Measurements from ENCODE around the gene KAT8.

KAT8 gene

GRCh38 chr16:31089199-31089598 is 28.3 kb upstream of the KAT8 start:
- Histone ChIP-seq H3K9me3 (ENCODE audit: severe bottlenecking) (no peaks in the 10 kb centered on the region), H3K27ac (peak overlapping the region; percentile 77), H3K4me3 (ENCODE audit: low read depth, low read length) (no peak overlapping the region), H3K27me3 (ENCODE audit: insufficient read depth, low read depth, severe bottlenecking) (no peaks in the 10 kb centered on the region), H3K36me3 (peaks cover 48% of the 10 kb centered on the region)
- no peak for TF ChIP-seq CTCF (IDR thresholded peaks at IDR 0.05; ENCODE audit: low read depth, low read length)
- no peak for DNase-seq

DNA sequence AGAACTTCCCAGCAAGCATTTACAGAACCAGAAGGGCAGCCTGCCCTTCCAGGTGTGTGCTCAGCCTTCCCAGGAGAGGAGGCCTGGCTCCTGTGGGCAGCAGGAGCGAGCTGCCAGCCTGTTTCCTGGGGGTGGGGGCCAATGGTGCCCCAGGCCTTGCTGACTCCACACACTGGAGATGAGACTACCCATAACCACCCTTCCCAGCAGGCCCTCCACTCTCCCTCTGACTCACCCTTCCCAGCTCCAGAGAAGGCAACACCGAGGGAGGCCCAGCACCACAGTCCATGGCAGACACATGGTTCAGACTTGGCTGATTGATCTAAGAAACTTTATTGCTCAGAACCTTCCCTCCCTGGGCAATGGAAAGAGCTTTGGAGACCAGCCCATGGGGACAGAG is 26.9 kb upstream of the KAT8 start:
- no peak for TF ChIP-seq CTCF (IDR thresholded peaks at IDR 0.05; ENCODE audit: low read depth, low read length)
- Histone ChIP-seq H3K4me3 (ENCODE audit: low read depth, low read length) (no peak overlapping the region), H3K27ac (no peak overlapping the region), H3K9me3 (ENCODE audit: severe bottlenecking) (no peaks in the 10 kb centered on the region), H3K27me3 (ENCODE audit: insufficient read depth, low read depth, severe bottlenecking) (no peaks in the 10 kb centered on the region), H3K36me3 (peaks cover 42% of the 10 kb centered on the region)
- no peak for DNase-seq

DNA sequence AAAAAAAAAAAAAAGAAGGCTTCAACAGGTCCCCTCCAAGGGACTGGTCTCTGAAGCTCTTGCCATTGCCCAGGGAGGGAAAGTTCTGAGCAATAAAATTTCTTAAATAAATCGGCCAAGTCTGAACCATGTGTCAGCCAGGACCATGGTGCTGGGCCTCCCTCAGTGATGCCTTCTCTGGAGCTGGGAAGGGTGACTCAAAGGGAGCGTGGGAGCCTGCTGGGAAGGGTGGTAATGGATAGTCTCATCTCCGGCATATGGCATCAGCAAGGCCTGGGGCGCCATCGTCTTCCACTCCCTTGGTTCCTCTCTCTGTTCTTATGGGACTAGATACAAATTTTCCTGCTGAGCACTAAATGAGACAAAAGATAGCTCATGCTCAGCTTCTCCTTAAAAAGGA is 25.1 kb upstream of the KAT8 start:
- H3K9me3 ChIP-seq (ENCODE audit: severe bottlenecking) = no peaks in the 10 kb centered on the region
- H3K27me3 ChIP-seq (ENCODE audit: insufficient read depth, low read depth, severe bottlenecking) = no peaks in the 10 kb centered on the region
- no peak overlapping the region for H3K27ac ChIP-seq
- peaks cover 38% of the 10 kb centered on the region for H3K36me3 ChIP-seq
- no peak for TF ChIP-seq CTCF (IDR thresholded peaks at IDR 0.05; ENCODE audit: low read depth, low read length)
- DNase-seq = no peak
- no peak overlapping the region for H3K4me3 ChIP-seq (ENCODE audit: low read depth, low read length)

GRCh38 chr16:31093132-31093703 is 24.2 kb upstream of the KAT8 start:
- peak; percentile 76 for DNase-seq
- Histone ChIP-seq H3K4me3 (ENCODE audit: low read depth, low read length) (peak overlapping the region; percentile 96), H3K36me3 (peaks cover 36% of the 10 kb centered on the region), H3K27me3 (ENCODE audit: insufficient read depth, low read depth, severe bottlenecking) (no peaks in the 10 kb centered on the region), H3K27ac (peak overlapping the region; percentile 80), H3K9me3 (ENCODE audit: severe bottlenecking) (no peaks in the 10 kb centered on the region)
- TF ChIP-seq CTCF (IDR thresholded peaks at IDR 0.05; ENCODE audit: low read depth, low read length) = no peak

DNA sequence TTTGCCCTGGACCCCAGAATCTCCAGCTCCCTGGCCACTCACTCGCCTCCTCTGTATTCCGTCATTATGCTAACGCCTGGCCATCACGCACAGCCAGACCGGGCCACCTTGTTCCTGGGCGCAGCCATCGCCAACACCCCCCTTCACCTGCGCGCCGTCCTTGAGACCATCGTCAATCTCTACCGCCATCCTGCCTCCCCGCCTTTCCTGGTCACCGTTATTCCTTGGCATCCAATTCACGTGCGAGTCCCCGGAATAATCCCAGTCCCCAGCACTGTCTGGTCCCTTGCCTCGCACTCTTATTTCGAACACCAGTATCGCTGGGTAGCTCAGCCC is 23.4 kb upstream of the KAT8 start:
- peak overlapping the region; percentile 80 for H3K27ac ChIP-seq
- TF ChIP-seq CTCF (IDR thresholded peaks at IDR 0.05; ENCODE audit: low read depth, low read length) = no peak
- DNase-seq = no peak
- peak overlapping the region; percentile 96 for H3K4me3 ChIP-seq (ENCODE audit: low read depth, low read length)
- no peaks in the 10 kb centered on the region for H3K27me3 ChIP-seq (ENCODE audit: insufficient read depth, low read depth, severe bottlenecking)
- H3K36me3 ChIP-seq = peaks cover 30% of the 10 kb centered on the region
- no peaks in the 10 kb centered on the region for H3K9me3 ChIP-seq (ENCODE audit: severe bottlenecking)

DNA sequence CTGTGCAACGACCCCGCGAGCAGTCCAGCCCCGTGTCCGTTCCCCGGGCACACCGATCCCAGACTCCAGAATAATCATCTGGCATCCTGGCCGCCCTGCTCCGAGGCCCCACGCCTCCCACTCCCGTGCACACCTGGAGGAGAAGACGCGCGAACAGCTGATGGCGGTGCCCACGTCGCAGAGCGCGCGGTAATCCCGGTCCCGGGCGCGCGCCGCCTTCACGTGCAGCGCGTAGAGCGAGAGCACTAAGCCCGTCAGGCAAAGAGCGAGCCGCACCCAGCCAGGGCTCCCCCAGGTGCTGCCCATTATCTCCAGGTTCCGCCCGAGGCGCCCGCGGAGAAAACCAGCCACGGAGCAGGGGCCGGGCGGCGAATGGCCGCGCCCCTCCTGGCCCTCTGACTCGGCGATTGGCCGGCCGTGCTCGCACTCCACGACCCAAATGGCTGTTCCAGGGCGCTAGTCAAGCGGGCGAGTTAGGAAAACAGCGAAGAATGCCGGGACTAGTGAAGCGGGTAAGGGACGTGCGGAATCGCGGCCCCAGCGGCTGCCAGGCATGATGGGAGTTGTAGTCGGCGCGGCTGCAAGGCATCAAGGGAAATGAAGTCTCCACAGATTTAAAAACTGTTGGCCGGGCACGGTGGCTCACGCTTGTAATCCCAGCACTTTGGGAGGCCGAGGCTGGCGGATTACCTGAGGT is 22.9 kb upstream of the KAT8 start, which contains the start of gene VKORC1:
Gene VKORC1 (minus strand): TSS at position 374 of the 697 bp plus-strand sequence. CDS start 68 bp downstream, at position 306.
- peak within 1 kb of the TSS; percentile 80 for H3K27ac ChIP-seq
- H3K27me3 ChIP-seq (ENCODE audit: insufficient read depth, low read depth, severe bottlenecking) = no peaks in the 10 kb centered on the region
- H3K36me3 ChIP-seq = peaks cover 24% of the 10 kb centered on the region
- TF ChIP-seq CTCF (IDR thresholded peaks at IDR 0.05; ENCODE audit: low read depth, low read length) = no peak
- H3K4me3 ChIP-seq (ENCODE audit: low read depth, low read length) = peak within 1 kb of the TSS; percentile 96
- no peaks in the 10 kb centered on the region for H3K9me3 ChIP-seq (ENCODE audit: severe bottlenecking)
- DNase-seq = peak; percentile 97

Data from WERI-Rb-1 (cell line).